Tibial nerve (tissue), 4 donors: ENCODE data around the gene LINC00237. TPM values are rescaled to one million over a fixed set of nuclear protein-coding genes. Genes with fewer than 3 reads are reported as not detected.

ENCODE experiments used
- DNase-seq, 2 donors: peaks; one replicate each; pipeline ENCODE4 v3.0.0-alpha.2; 2019; ENCODE audit warnings: low spot score in 2 of 2
- H3K27ac ChIP-seq, 4 donors: fragments of 200-600 bp; sonication (generic) in 3 of 4; one replicate each; pipeline ENCODE4 v1.5.1; 2017 to 2019; ENCODE audit warnings: mild to moderate bottlenecking in 1 of 4
- H3K27me3 ChIP-seq, 2 donors: fragments of 200-600 bp; sonication (generic) in 1 of 2; one replicate each; pipeline versions ENCODE4 v1.5.1 to v1.6.0; 2017 to 2019
- H3K36me3 ChIP-seq, 3 donors: fragments of 200-600 bp; sonication (generic); one replicate each; pipeline ENCODE4 v1.5.1; 2018 to 2019
- H3K4me1 ChIP-seq, 4 donors: fragments of 200-600 bp; sonication (generic) in 3 of 4; one replicate each; pipeline ENCODE4 v1.5.1; 2017 to 2019
- H3K4me3 ChIP-seq, 4 donors: fragments of 200-600 bp; sonication (generic) in 3 of 4; one replicate each; pipeline ENCODE4 v1.5.1; 2017 to 2019; ENCODE audit warnings: mild to moderate bottlenecking in 1 of 4, moderate library complexity in 1 of 4
- H3K9me3 ChIP-seq, 4 donors: fragments of 200-600 bp; sonication (generic) in 3 of 4; one replicate each; pipeline ENCODE4 v1.5.1; 2017 to 2019
- CTCF ChIP-seq, 5 experiments: fragments of 200-600 bp in 3 of 5; fragments of 450-650 bp in 2 of 5; sonication (generic) in 3 of 5; IDR thresholded peaks; one replicate each; pipeline ENCODE4 v1.5.1; 2016 to 2019; ENCODE audit warnings: antibody characterized with exemption in 5 of 5, mild to moderate bottlenecking in 3 of 5, moderate library complexity in 2 of 5
- EP300 ChIP-seq, 2 donors: sonication (generic); formaldehyde crosslinking; IDR thresholded peaks; one replicate each; pipeline ENCODE4 v1.6.1; 2017; ENCODE audit warnings: antibody characterized with exemption in 2 of 2, mild to moderate bottlenecking in 1 of 2
- POLR2A ChIP-seq, 2 donors: fragments of 450-650 bp; IDR thresholded peaks; one replicate each; pipeline ENCODE4 v1.6.1; 2017; ENCODE audit warnings: antibody characterized with exemption in 2 of 2, mild to moderate bottlenecking in 2 of 2, moderate library complexity in 2 of 2
- WGBS, 2 donors: methylation state at CpG; one replicate each; pipeline ENCODE4 v1.1.5; 2018; 5-methylcytosine and 5-hydroxymethylcytosine counted together
- total RNA-seq, 4 donors: library from RNA; depleted of rRNA; stranded (reverse); fragments of >200 nt; gene quantifications; one replicate each; pipeline ENCODE4 v1.1.0, GENCODE V29; 2016

Gene LINC00237
- total RNA-seq, 4 donors from 2014 or later: not detected

- WGBS, 2 donors: 93% methylated on average over 16 of the region's 16 CpGs
- no peak for DNase-seq
- peaks cover 0 to 58% (median 2%) of the 10 kb centered on the region in 3 donors for H3K36me3 ChIP-seq
These were observed 27.9 kb upstream of the LINC00237 start for GRCh38 chr20:21133917-21134622.

GRCh38 chr20:21133404-21133803, 27.2 kb upstream of the LINC00237 start:
- WGBS, 2 donors: 80% methylated on average over 4 of the region's 4 CpGs
- DNase-seq: no peak
- no peak for TF ChIP-seq POLR2A (IDR thresholded peaks at IDR 0.05)
- Histone ChIP-seq H3K4me1 (no peaks in the 10 kb centered on the region), H3K4me3 (no peak overlapping the region), H3K27me3 (no peaks in the 10 kb centered on the region), H3K9me3 (no peaks in the 10 kb centered on the region), H3K36me3 (peaks cover 0 to 55% (median 2%) of the 10 kb centered on the region in 3 donors), H3K27ac (no peak overlapping the region)

More at GRCh38 chr20:21133917-21134622, 27.9 kb upstream of the LINC00237 start:
- Histone ChIP-seq H3K9me3 (no peaks in the 10 kb centered on the region), H3K4me3 (no peak overlapping the region), H3K4me1 (no peaks in the 10 kb centered on the region), H3K27me3 (no peaks in the 10 kb centered on the region), H3K27ac (no peak overlapping the region)
- TF ChIP-seq CTCF (IDR thresholded peaks at IDR 0.05) (no peak), EP300 (IDR thresholded peaks at IDR 0.05) (no peak)

- Histone ChIP-seq H3K27me3 (no peaks in the 10 kb centered on the region), H3K4me1 (peaks cover 0 to 17% (median 3%) of the 10 kb centered on the region in 4 donors), H3K4me3 (no peak overlapping the region), H3K36me3 (peaks cover 0 to 37% (median 2%) of the 10 kb centered on the region in 3 donors), H3K27ac (no peak overlapping the region), H3K9me3 (no peaks in the 10 kb centered on the region)
- TF ChIP-seq CTCF (IDR thresholded peaks at IDR 0.05) (no peak), EP300 (IDR thresholded peaks at IDR 0.05) (no peak), POLR2A (IDR thresholded peaks at IDR 0.05) (no peak)
- no peak for DNase-seq
- 78 to 83% methylated on average over 5 of the region's 5 CpGs for WGBS, 2 donors
These were observed 23.7 kb upstream of the LINC00237 start for GRCh38 chr20:21129861-21130260.

- TF ChIP-seq POLR2A (IDR thresholded peaks at IDR 0.05) (no peak), CTCF (IDR thresholded peaks at IDR 0.05) (no peak), EP300 (IDR thresholded peaks at IDR 0.05) (no peak)
- Histone ChIP-seq H3K36me3 (peaks cover 0 to 18% (median 2%) of the 10 kb centered on the region in 3 donors), H3K4me1 (peaks cover 0 to 18% (median 3%) of the 10 kb centered on the region in 4 donors), H3K4me3 (no peak overlapping the region), H3K27ac (no peak overlapping the region), H3K9me3 (no peaks in the 10 kb centered on the region), H3K27me3 (no peaks in the 10 kb centered on the region)
- DNase-seq: no peak
- 83 to 86% methylated on average over 5 of the region's 5 CpGs for WGBS, 2 donors
These were observed 21.2 kb upstream of the LINC00237 start for GRCh38 chr20:21127201-21127981.

GRCh38 chr20:21126581-21126870, 20.4 kb upstream of the LINC00237 start:
- peak overlapping the region; percentile 71 to 92 (median 86) for H3K27ac ChIP-seq
- H3K9me3 ChIP-seq: no peaks in the 10 kb centered on the region
- H3K27me3 ChIP-seq: no peaks in the 10 kb centered on the region
- TF ChIP-seq POLR2A (IDR thresholded peaks at IDR 0.05) (no peak), EP300 (IDR thresholded peaks at IDR 0.05) (no peak), CTCF (IDR thresholded peaks at IDR 0.05) (no peak)
- H3K4me1 ChIP-seq: peaks cover 0 to 18% (median 3%) of the 10 kb centered on the region in 4 donors
- WGBS, 2 donors: 6 to 9% methylated on average over 8 of the region's 8 CpGs
- peak overlapping the region; percentile 71 to 96 (median 76) for H3K4me3 ChIP-seq
- DNase-seq: peak in 1 of 2 donors; percentile 10
- peaks cover 0 to 9% (median 0%) of the 10 kb centered on the region in 3 donors for H3K36me3 ChIP-seq
